GM21367 (cell line): ENCODE data around the gene BLOC1S3.
"Not testable (repeated sequence)": the region's sequence is repeated elsewhere in the genome, so short reads cannot be mapped to it uniquely, and the experiment has no call there.

Source experiments
- ATAC-seq: cut with Tn5 transposase; IDR thresholded peaks from one replicate; pipeline ENCODE4 v1.9.1; 2021; ENCODE audit not compliant: unreplicated experiment

The BLOC1S3 gene

GRCh38 chr19:45218426-45218825, 39.8 kb downstream of the BLOC1S3 start:
- ATAC-seq, result no peak

GRCh38 chr19:45218911-45219743, 40.5 kb downstream of the BLOC1S3 start:
- no peak for ATAC-seq

GRCh38 chr19:45222724-45223123, 44.1 kb downstream of the BLOC1S3 start:
- no peak for ATAC-seq

- ATAC-seq, result no peak
Observed at GRCh38 chr19:45223879-45224278, 45.3 kb downstream of the BLOC1S3 start.

- ATAC-seq, result no peak
Observed at GRCh38 chr19:45224645-45225044, 46.1 kb downstream of the BLOC1S3 start.

GRCh38 chr19:45229056-45229455, 50.5 kb downstream of the BLOC1S3 start:
- ATAC-seq, result not testable (repeated sequence)
